Measurements from ENCODE around the gene KDF1.
"Not testable (repeated sequence)": the region's sequence is repeated elsewhere in the genome, so short reads cannot be mapped to it uniquely, and the experiment has no call there.

KDF1 gene

GRCh38 chr1:26994020-26994786 is 33.9 kb upstream of the KDF1 start:
- peak; percentile 61 for DNase-seq (ENCODE audit: low spot score)

- peak; percentile 97 for DNase-seq (ENCODE audit: low spot score)
Measured at GRCh38 chr1:26993237-26994019, 33.2 kb upstream of the KDF1 start, which contains the start of gene TRNP1. Gene TRNP1, plus strand, starts transcription at chr1:26993692. Its CDS starts 95 bp downstream, at chr1:26993787.

GRCh38 chr1:26991310-26992116 is 31.2 kb upstream of the KDF1 start:
- peak; percentile 37 for DNase-seq (ENCODE audit: low spot score)

- DNase-seq (ENCODE audit: low spot score), result not testable (repeated sequence)
Measured at GRCh38 chr1:26989403-26990109, 29.3 kb upstream of the KDF1 start.

GRCh38 chr1:26986658-26987057 is 26.4 kb upstream of the KDF1 start:
- no peak for DNase-seq (ENCODE audit: low spot score)

- DNase-seq (ENCODE audit: low spot score), result no peak
Measured at GRCh38 chr1:26984291-26984690, 24.0 kb upstream of the KDF1 start.

GRCh38 chr1:26983863-26984262 is 23.6 kb upstream of the KDF1 start:
- no peak for DNase-seq (ENCODE audit: low spot score)

GRCh38 chr1:26981146-26981846 is 21.0 kb upstream of the KDF1 start:
- no peak for DNase-seq (ENCODE audit: low spot score)

GRCh38 chr1:26978901-26979300 is 18.6 kb upstream of the KDF1 start:
- DNase-seq (ENCODE audit: low spot score), result no peak

GRCh38 chr1:26976621-26977510 is 16.6 kb upstream of the KDF1 start:
- no peak for DNase-seq (ENCODE audit: low spot score)

- no peak for DNase-seq (ENCODE audit: low spot score)
Measured at GRCh38 chr1:26972821-26973220, 12.6 kb upstream of the KDF1 start.

GRCh38 chr1:26972390-26972789 is 12.1 kb upstream of the KDF1 start:
- no peak for DNase-seq (ENCODE audit: low spot score)

GRCh38 chr1:26971590-26971989 is 11.3 kb upstream of the KDF1 start:
- DNase-seq (ENCODE audit: low spot score), result peak; percentile 6

GRCh38 chr1:26970810-26971209 is 10.5 kb upstream of the KDF1 start:
- DNase-seq (ENCODE audit: low spot score), result no peak

GRCh38 chr1:26965628-26966027 is 5.4 kb upstream of the KDF1 start:
- DNase-seq (ENCODE audit: low spot score), result no peak

GRCh38 chr1:26965213-26965612 is 4.9 kb upstream of the KDF1 start:
- DNase-seq (ENCODE audit: low spot score), result no peak

- peak; percentile 68 for DNase-seq (ENCODE audit: low spot score)
Measured at GRCh38 chr1:26961826-26962225, 1.6 kb upstream of the KDF1 start.

GRCh38 chr1:26960625-26960966 is 328 bp upstream of the KDF1 start:
- no peak for DNase-seq (ENCODE audit: low spot score)

GRCh38 chr1:26959270-26959669 is 998 bp downstream of the KDF1 start:
- DNase-seq (ENCODE audit: low spot score), result no peak

- DNase-seq (ENCODE audit: low spot score), result no peak
Measured at GRCh38 chr1:26957306-26957705, 3.0 kb downstream of the KDF1 start.

Measured in AG20443 (cell line).